GOT3 (cell line): ENCODE measurements around the gene VSIG2.

ENCODE experiments used
- DNase-seq: peaks from one replicate; lab custom pipeline; 2025; ENCODE audit warnings: mixed read lengths; lab: John Stamatoyannopoulos, UW

Gene VSIG2

GRCh38 chr11:124763156-124763947 lies 11.3 kb upstream of the VSIG2 start:
- no peak for DNase-seq

GRCh38 chr11:124762624-124763155 lies 10.6 kb upstream of the VSIG2 start:
- no peak for DNase-seq

- DNase-seq, result no peak
These were observed 10.1 kb upstream of the VSIG2 start, which contains the start of gene ESAM for GRCh38 chr11:124762105-124762623. Gene ESAM (minus strand): TSS chr11:124762290. CDS start chr11:124762154, 136 bp downstream.

GRCh38 chr11:124761301-124762104 lies 9.4 kb upstream of the VSIG2 start:
- DNase-seq, result no peak

GRCh38 chr11:124760806-124761205 lies 8.8 kb upstream of the VSIG2 start:
- no peak for DNase-seq

- no peak for DNase-seq
These were observed 8.2 kb upstream of the VSIG2 start for GRCh38 chr11:124760205-124760652.

- no peak for DNase-seq
These were observed 7.5 kb upstream of the VSIG2 start for GRCh38 chr11:124759266-124760204.

- DNase-seq, result no peak
These were observed 6.6 kb upstream of the VSIG2 start for GRCh38 chr11:124758355-124759265.

- no peak for DNase-seq
These were observed 5.3 kb upstream of the VSIG2 start for GRCh38 chr11:124757320-124757719.

GRCh38 chr11:124756753-124757227 lies 4.7 kb upstream of the VSIG2 start:
- DNase-seq, result no peak

- DNase-seq, result no peak
These were observed 4.1 kb upstream of the VSIG2 start for GRCh38 chr11:124756033-124756752.

- no peak for DNase-seq
These were observed 2.7 kb upstream of the VSIG2 start for GRCh38 chr11:124754710-124755109.

GRCh38 chr11:124754309-124754708 lies 2.3 kb upstream of the VSIG2 start:
- DNase-seq, result no peak

GRCh38 chr11:124753624-124754023 lies 1.6 kb upstream of the VSIG2 start:
- DNase-seq, result no peak

- DNase-seq, result no peak
These were observed 1.1 kb upstream of the VSIG2 start for GRCh38 chr11:124753205-124753604.

- no peak for DNase-seq
These were observed 532 bp upstream of the VSIG2 start for GRCh38 chr11:124752471-124753102.

- no peak for DNase-seq
These were observed 689 bp downstream of the VSIG2 start for GRCh38 chr11:124751391-124751740.

- no peak for DNase-seq
These were observed 2.1 kb downstream of the VSIG2 start for GRCh38 chr11:124749912-124750311.
